Omental fat pad (tissue), 4 donors: ENCODE results near the gene CEACAM7. TPM values are rescaled to one million over a fixed set of nuclear protein-coding genes. Genes with fewer than 3 reads are reported as not detected.

Experiments used
- ATAC-seq: fragments of 150-250 bp; one replicate; pipeline ENCODE4 v1.9.1; 2016; ENCODE audit warnings: mild to moderate bottlenecking, moderate library complexity; ENCODE audit not compliant: low FRiP score
- DNase-seq: peaks from one replicate; pipeline ENCODE4 v3.0.0-alpha.2; 2019; ENCODE audit warnings: low spot score
- CTCF ChIP-seq, 3 donors: fragments of 450-650 bp; IDR thresholded peaks; one replicate each; pipeline ENCODE4 v1.5.1; 2016 to 2017; ENCODE audit warnings: antibody characterized with exemption in 3 of 3, mild to moderate bottlenecking in 3 of 3, moderate library complexity in 2 of 3
- total RNA-seq, 4 donors: library from RNA; depleted of rRNA; stranded (reverse); fragments of >200 nt; gene quantifications; one replicate each; pipeline ENCODE4 v1.1.0, GENCODE V29; 2016

CEACAM7 gene
- not detected for total RNA-seq

- no peak for DNase-seq
- TF ChIP-seq CTCF (IDR thresholded peaks at IDR 0.05): no peak
- ATAC-seq: no peak
These were observed at the start of gene CEACAM7 for GRCh38 chr19:41688098-41688497. Gene CEACAM7 (minus strand): TSS chr19:41688270. CDS start chr19:41688165, 105 bp downstream.

GRCh38 chr19:41735071-41735600, 47.1 kb upstream of the CEACAM7 start:
- DNase-seq: no peak
- TF ChIP-seq CTCF (IDR thresholded peaks at IDR 0.05): no peak
- no peak for ATAC-seq

- DNase-seq (no peak), ATAC-seq (no peak)
- TF ChIP-seq CTCF (IDR thresholded peaks at IDR 0.05): no peak
These were observed 46.5 kb upstream of the CEACAM7 start for GRCh38 chr19:41734585-41734984.

GRCh38 chr19:41734156-41734555, 46.1 kb upstream of the CEACAM7 start:
- DNase-seq (no peak), ATAC-seq (no peak)
- TF ChIP-seq CTCF (IDR thresholded peaks at IDR 0.05): no peak

GRCh38 chr19:41726493-41726892, 38.4 kb upstream of the CEACAM7 start:
- ATAC-seq (no peak), DNase-seq (no peak)
- TF ChIP-seq CTCF (IDR thresholded peaks at IDR 0.05): no peak

- DNase-seq: no peak
- ATAC-seq: no peak
These were observed 32.0 kb upstream of the CEACAM7 start for GRCh38 chr19:41720103-41720502.

More at GRCh38 chr19:41720103-41720502, 32.0 kb upstream of the CEACAM7 start:
- TF ChIP-seq CTCF (IDR thresholded peaks at IDR 0.05): no peak
